Measurements from ENCODE around the gene ZNF425.
A peak's percentile ranks its signal among the peaks of the same experiment; 100 is the strongest.
"Not testable (repeated sequence)": the region's sequence is repeated elsewhere in the genome, so short reads cannot be mapped to it uniquely, and the experiment has no call there.

ZNF425 gene

DNA sequence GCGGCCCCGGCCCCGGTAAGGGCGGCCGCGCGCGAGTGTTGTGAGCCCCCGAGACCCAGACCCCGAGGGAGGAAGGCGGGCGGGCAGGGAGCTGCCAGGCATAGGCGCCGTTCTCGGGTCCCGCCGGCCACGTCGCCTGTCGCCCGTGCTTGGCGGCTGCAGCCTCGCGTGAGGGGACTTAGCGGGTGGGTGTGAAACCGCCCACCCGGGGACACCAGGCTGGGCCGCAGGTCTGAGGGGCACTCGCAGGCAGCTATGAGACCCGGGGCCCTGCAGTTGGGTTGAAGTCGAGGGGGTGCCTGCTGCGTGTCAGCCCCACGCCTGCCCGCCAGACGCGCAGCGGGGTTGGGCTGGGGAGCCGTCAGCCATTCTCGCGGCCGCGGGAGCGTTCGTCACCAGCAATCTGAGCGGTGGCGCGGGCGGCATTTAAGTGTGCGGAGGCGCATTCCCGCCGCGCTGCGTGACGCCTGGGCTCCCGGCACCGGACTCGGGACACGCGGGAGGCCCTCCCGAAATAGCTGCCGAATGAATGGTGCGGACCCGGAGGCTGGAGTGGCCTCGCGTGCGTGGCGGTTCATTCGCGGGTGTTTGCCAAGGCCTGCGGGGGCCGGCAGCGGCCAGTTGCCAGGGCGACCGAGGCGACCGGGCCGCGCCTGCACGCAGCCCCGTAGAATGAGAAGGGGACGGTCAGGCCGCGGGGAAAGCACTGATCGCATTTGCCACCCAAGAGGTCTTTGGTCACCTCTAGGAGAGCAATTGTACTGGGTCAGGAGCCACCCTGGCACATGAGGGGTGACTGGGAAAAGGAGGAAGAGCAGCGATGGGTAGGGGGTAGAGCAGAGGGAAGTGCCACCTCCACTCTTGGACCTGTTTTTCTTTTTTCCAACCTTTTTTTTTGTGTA lies 21.9 kb upstream of the ZNF425 start:
- DNase-seq (ENCODE audit: extremely low spot score), result peak; percentile 66
- peak; percentile 82 for TF ChIP-seq TARDBP (IDR thresholded peaks at IDR 0.05)
- 0 out of 2 replicates have a peak, but pooled peaks have one; percentile 35 for TF ChIP-seq L3MBTL2 (conservative IDR thresholded peaks at IDR 0.05)
- TF ChIP-seq, protein P1, sequence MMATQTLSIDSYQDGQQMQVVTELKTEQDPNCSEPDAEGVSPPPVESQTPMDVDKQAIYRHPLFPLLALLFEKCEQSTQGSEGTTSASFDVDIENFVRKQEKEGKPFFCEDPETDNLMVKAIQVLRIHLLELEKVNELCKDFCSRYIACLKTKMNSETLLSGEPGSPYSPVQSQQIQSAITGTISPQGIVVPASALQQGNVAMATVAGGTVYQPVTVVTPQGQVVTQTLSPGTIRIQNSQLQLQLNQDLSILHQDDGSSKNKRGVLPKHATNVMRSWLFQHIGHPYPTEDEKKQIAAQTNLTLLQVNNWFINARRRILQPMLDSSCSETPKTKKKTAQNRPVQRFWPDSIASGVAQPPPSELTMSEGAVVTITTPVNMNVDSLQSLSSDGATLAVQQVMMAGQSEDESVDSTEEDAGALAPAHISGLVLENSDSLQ (IDR thresholded peaks at IDR 0.05), result no peak
- ChIA-PET CTCF (interaction anchor here (0.5 to 4.8 kb wide), 8 partner anchors 12 to 686 kb away, joined by 3 to 40 read pairs (median 7); partner anchors contain the start of genes ZNF282 and ZNF425), POLR2A (interaction anchor here (0.6 to 4.8 kb wide), 18 partner anchors 9 to 165 kb away, joined by 3 to 88 read pairs (median 6); partner anchors contain the start of genes ZNF282, ZNF425 and ZNF783)

DNA sequence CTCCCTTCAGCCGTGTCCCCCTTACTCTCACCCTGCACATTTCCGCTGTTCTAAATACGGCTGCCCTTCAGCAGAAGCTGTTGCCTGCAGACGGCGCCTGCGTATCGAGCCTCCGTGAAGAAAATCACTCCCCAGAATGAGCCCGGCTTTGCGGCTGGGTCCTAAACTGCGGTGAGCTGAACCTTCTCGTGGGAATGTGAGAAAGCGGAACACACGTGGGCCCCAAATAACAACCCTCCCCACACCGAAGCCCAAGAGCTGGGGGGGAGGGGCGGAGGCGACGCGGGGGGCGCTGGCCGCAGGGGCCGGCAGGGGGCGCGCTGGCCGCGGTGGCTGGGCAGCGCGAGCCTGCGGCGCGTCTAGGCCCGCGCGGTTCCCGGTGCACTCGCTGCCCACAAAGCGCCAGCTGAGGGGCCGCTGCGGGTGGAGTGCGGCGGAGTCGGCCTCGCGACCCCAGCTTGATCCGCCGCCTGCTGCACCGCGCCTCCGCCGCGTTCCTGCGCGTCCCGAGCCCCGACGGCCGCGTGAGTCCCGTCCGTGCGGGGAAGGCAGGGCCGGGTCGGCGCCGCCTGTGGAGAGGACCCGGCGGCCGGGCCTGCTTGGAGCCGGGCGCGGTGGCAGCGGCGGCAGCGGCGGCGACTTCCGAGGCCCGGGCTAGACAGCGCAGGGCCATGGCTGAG lies 21.1 kb upstream of the ZNF425 start, which contains the start of gene ZNF398:
Gene ZNF398 (plus strand): TSS at position 382 of the 680 bp plus-strand sequence. CDS start 290 bp downstream, at position 672.
- peak; percentile 97 for DNase-seq (ENCODE audit: extremely low spot score)
- no peak for TF ChIP-seq TARDBP (IDR thresholded peaks at IDR 0.05)
- TF ChIP-seq LEF1 (IDR thresholded peaks at IDR 0.05; ENCODE audit: borderline replicate concordance), result peak; percentile 96
- TF ChIP-seq NFRKB (IDR thresholded peaks at IDR 0.05), result no peak
- TF ChIP-seq SP1 (IDR thresholded peaks at IDR 0.05), result no peak
- no peak for TF ChIP-seq ZNF384 (IDR thresholded peaks at IDR 0.05)
- TF ChIP-seq FOXM1 (IDR thresholded peaks at IDR 0.05; ENCODE audit: borderline replicate concordance), result peak; percentile 46; the same call in 1 of the 2 replicates
- TF ChIP-seq ARNT (IDR thresholded peaks at IDR 0.05), result no peak; the same call in 1 of the 2 replicates
- no peak for TF ChIP-seq CTBP1 (IDR thresholded peaks at IDR 0.05; ENCODE audit: borderline replicate concordance)
- TF ChIP-seq HDGF (IDR thresholded peaks at IDR 0.05; ENCODE audit: borderline replicate concordance), result no peak
- TF ChIP-seq, protein P1 (IDR thresholded peaks at IDR 0.05), result peak; percentile 70; the same call in 1 of the 2 replicates
- no peak for TF ChIP-seq L3MBTL2 (conservative IDR thresholded peaks at IDR 0.05)
- TF ChIP-seq SUZ12 (IDR thresholded peaks at IDR 0.05), result no peak
- ChIA-PET POLR2A (interaction anchor here (0.6 to 4.8 kb wide), 23 partner anchors 8 to 1939 kb away, joined by 3 to 88 read pairs (median 4); partner anchors contain the start of genes ZNF282, ZNF425 and ZNF783), CTCF (interaction anchor here (0.6 to 4.8 kb wide), 9 partner anchors 9 to 1881 kb away, joined by 3 to 40 read pairs (median 4); partner anchors contain the start of genes ABCB8, ZNF282 and ZNF425)

DNA sequence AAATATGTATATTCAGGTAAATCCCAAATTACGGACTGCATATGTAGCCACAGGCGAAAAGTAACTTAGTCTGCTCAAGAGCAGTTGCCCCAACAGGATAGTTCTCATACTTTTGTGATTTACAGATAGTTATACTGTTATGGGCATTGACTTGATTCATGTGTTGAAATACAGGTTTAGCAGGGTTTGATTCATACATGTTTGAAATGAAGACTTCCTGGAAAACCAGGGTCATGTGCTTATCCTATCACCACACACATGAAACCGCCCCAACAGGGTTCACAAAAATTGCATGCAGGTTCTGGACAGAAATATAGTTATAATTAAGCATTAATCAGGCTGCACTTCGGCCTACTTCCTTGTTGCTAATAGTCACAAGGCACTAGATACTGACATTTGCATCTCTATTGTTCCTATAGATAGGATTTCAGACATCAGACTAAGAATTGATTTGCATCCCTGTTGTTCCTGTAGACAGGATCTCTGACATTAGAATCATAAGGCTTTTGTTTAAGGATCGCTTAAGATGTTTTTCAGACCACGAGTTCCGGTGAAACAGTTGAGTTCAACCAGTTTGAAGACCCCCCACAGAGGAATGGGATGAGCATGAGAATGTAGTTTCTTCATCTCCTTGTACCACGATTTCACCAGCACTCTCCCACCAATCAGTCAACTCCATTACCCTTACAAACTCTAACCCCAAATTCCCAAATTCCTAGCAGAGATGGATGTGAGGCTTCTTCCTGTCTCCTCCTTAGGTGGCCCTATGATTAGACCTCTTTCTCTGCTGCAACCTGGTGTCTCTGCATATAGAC lies 19.1 kb upstream of the ZNF425 start:
- DNase-seq (ENCODE audit: extremely low spot score), result peak; percentile 4
- TF ChIP-seq CTBP1 (IDR thresholded peaks at IDR 0.05; ENCODE audit: borderline replicate concordance), result no peak
- no peak for TF ChIP-seq FOXM1 (IDR thresholded peaks at IDR 0.05; ENCODE audit: borderline replicate concordance)
- TF ChIP-seq FOXK2 (IDR thresholded peaks at IDR 0.05), result no peak
- no peak for TF ChIP-seq LEF1 (IDR thresholded peaks at IDR 0.05; ENCODE audit: borderline replicate concordance)
- no peak for TF ChIP-seq FOXA1 (IDR thresholded peaks at IDR 0.05)
- no peak for TF ChIP-seq SP1 (IDR thresholded peaks at IDR 0.05)
- TF ChIP-seq L3MBTL2 (conservative IDR thresholded peaks at IDR 0.05), result no peak
- TF ChIP-seq ZNF384 (IDR thresholded peaks at IDR 0.05), result no peak
- ChIA-PET CTCF (interaction anchor here (1.1 to 4.8 kb wide), 3 partner anchors 9 to 20 kb away, joined by 3 to 40 read pairs (median 18); partner anchors contain the start of gene ZNF425), POLR2A (interaction anchor here (1.2 to 4.8 kb wide), 9 partner anchors 9 to 79 kb away, joined by 3 to 88 read pairs (median 12); partner anchors contain the start of genes ZNF282 and ZNF425)

DNA sequence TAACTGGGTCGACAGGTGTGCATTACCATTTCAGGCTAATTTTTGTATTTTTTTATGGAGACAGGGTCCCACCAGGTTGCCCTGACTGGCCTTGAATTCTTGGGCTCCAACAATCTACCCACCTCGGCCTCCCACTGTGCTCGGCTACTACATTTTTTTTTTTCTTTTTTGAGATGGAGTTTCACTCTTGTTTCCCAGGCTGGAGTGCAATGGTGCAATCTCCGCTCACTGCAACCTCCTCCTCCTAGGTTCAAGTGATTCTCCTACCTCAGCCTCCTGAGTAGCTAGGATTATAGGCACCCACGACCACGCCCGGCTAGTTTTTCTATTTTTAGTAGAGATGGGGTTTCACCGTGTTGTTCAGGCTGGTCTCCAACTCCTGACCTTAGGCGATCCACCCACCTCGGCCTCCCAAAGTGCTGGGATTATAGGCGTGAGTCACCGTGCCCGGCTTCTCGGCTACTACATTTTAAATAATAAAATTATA lies 18.4 kb upstream of the ZNF425 start:
- POLR2A ChIA-PET, result interaction anchor here (1.0 to 2.0 kb wide), 4 partner anchors 11 to 51 kb away, joined by 3 to 16 read pairs (median 4); partner anchors contain the start of genes ZNF282 and ZNF425
- DNase-seq (ENCODE audit: extremely low spot score); CTCF ChIA-PET: not testable (repeated sequence)
- TF ChIP-seq ZNF384 (IDR thresholded peaks at IDR 0.05), result peak; percentile 88

DNA sequence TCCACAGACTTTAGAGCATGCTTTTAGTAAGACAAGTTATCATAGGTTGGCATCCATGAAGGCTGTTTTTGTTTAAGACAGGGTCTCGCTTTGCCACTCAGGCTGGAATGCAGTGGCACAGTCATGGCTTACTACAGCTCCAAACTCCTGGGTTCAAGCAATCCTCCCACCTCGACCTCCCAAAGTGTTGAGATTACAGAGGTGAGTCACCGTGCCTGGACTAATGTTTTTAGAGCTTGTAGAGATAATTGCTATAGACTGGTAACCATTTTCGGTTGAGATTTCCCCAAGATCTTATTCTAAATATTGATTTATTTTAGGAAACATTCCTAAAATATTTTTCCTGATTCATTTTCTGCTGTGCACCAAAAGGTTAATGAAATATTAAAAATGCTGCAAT lies 15.8 kb upstream of the ZNF425 start:
- ChIA-PET CTCF (no interaction called here), POLR2A (no interaction called here)
- TF ChIP-seq CTBP1 (IDR thresholded peaks at IDR 0.05; ENCODE audit: borderline replicate concordance) (no peak), LEF1 (IDR thresholded peaks at IDR 0.05; ENCODE audit: borderline replicate concordance) (no peak), BHLHE40 (IDR thresholded peaks at IDR 0.05; ENCODE audit: borderline replicate concordance) (no peak), FOXM1 (IDR thresholded peaks at IDR 0.05; ENCODE audit: borderline replicate concordance) (no peak), ZNF384 (IDR thresholded peaks at IDR 0.05) (no peak), TARDBP (IDR thresholded peaks at IDR 0.05) (no peak), L3MBTL2 (conservative IDR thresholded peaks at IDR 0.05) (no peak), FOXK2 (IDR thresholded peaks at IDR 0.05) (no peak), HDGF (IDR thresholded peaks at IDR 0.05; ENCODE audit: borderline replicate concordance) (no peak), SUZ12 (IDR thresholded peaks at IDR 0.05) (no peak), FOXA1 (IDR thresholded peaks at IDR 0.05) (no peak), ELF4 (IDR thresholded peaks at IDR 0.05) (no peak), ARNT (IDR thresholded peaks at IDR 0.05) (no peak), SP1 (IDR thresholded peaks at IDR 0.05) (no peak), NFRKB (IDR thresholded peaks at IDR 0.05) (no peak)
- TF ChIP-seq, protein P1 (IDR thresholded peaks at IDR 0.05), result no peak
- DNase-seq (ENCODE audit: extremely low spot score), result no peak

Measured in HEK293T (cell line).